NCI-H1092 treated with DMSO at 0.1 percent for 48 hours (cell line): Measurements from ENCODE around the gene MAP10.
"Not testable (repeated sequence)": the region's sequence is repeated elsewhere in the genome, so short reads cannot be mapped to it uniquely, and the experiment has no call there.

ENCODE experiments used
- DNase-seq: peaks from one replicate; lab custom pipeline; 2025; lab: John Stamatoyannopoulos, UW

Gene MAP10, protein sequence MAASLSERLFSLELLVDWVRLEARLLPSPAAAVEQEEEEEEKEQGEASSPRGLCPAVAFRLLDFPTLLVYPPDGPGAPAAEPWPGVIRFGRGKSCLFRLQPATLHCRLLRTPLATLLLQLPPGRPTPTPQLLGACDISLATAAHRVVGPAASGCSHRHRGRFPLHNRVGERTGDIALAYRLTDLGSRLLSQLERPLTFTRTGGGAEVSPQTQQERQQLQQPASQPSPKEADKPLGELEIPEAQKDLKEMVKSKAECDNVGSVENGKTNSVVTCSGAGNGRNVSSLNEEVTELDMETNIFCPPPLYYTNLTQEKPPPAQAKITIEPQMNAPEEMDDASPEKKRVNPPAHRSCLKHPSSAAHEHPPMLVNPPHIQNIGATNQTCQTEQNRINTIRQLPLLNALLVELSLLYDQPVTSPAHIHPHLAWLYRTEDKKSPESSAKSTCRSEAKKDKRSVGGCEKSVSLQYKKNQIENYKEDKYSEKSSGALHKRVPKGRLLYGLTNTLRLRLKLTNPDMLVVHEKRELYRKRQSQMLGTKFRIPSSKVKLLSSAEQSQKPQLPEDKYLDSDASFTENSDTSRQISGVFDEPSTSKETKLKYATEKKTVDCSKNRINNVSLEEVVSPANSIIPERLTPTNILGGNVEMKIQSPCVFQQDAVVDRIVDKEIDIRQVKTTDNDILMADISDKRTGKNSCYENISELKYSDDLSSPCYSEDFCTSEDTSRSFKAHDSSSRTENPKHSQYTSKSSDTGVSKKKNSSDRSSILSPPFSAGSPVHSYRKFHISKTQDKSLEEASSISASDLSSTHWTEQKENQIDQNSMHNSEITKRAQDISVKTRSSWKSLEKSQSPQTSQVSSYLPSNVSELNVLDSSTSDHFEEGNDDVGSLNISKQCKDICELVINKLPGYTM

DNA sequence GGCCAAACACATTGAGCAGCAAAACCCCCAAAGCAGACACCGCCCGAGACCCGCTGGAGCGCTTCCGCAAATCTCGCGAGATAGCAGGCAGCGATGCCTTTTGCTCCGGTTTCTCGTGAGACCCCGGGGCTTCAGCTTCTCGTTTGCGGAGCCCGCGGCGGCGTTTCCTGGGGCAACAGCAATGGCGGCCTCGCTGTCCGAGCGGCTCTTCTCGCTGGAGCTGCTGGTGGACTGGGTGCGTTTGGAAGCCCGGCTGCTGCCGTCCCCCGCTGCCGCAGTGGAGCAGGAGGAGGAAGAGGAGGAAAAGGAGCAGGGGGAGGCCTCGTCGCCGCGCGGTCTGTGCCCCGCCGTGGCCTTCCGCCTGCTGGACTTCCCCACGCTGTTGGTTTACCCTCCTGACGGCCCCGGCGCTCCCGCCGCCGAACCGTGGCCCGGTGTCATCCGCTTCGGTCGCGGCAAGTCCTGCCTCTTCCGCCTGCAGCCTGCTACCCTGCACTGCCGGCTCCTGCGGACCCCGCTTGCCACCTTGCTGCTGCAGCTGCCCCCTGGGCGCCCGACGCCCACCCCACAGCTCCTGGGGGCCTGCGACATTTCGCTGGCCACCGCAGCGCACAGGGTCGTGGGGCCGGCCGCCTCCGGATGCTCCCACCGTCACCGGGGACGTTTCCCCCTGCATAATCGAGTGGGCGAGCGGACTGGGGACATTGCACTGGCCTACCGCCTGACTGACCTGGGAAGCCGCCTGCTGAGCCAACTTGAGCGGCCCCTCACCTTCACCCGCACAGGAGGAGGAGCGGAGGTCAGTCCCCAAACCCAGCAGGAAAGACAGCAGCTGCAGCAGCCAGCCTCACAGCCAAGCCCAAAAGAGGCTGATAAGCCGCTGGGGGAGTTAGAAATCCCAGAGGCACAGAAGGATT, at the start of gene MAP10:
Gene MAP10 (plus strand): TSS at position 148 of the 917 bp plus-strand sequence. CDS start 34 bp downstream, at position 182.
- DNase-seq: peak; percentile 68

DNA sequence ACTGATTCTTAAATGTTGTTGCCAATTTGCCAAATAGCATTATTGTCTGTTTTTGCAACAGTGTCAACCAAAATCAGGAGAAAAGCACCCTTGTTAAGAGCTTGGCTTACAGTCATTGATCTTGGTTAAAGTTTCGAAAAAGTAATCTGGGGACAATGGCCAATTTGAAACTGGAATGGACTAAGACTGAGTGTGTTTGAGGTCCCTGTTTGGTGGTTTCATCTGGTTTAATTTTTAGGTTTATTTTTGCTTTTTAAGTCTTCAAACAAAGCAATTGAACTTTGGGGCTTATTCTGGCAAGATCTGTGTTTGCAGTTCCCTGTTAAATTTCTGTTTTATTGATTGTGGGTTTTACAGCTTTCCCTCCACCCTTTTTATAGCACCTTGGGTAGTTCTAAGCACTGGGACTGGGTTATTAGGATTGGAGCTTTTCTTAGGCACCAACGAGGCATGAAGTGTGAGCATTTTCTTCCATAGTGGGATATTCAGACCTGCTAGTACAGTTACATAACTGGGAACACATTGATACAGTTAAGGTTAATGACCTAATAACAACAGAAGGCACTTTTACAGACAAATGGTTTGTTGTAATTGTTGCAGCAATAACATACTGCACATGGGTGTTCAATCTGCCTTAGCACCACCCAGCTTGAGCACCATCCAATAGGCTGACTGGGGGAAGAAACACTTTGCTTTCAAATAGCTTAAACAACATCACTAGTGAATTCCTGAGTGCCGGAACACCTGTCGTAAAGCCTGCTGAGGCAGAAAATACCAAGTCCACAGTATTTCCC, 40.6 kb upstream of the MAP10 start:
- no peak for DNase-seq

DNA sequence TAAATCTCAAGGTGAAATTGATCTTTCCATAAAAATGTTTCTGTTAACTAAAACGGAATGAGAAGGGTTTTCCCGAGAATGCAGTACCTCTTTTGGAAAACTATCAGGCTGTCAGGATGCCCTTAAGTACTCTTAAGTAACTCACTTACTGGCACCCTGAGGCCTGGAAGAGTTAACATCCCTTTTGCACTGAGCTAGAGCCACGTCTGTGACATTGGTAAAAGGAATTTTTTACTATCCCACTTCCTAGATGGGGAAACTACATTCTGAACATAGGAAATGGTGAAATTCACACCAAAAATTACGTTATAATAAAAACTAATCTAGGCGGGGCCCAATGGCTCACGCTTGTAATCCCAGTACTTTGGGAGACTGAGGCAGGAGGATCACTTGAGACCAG, 39.7 kb upstream of the MAP10 start:
- DNase-seq: no peak

DNA sequence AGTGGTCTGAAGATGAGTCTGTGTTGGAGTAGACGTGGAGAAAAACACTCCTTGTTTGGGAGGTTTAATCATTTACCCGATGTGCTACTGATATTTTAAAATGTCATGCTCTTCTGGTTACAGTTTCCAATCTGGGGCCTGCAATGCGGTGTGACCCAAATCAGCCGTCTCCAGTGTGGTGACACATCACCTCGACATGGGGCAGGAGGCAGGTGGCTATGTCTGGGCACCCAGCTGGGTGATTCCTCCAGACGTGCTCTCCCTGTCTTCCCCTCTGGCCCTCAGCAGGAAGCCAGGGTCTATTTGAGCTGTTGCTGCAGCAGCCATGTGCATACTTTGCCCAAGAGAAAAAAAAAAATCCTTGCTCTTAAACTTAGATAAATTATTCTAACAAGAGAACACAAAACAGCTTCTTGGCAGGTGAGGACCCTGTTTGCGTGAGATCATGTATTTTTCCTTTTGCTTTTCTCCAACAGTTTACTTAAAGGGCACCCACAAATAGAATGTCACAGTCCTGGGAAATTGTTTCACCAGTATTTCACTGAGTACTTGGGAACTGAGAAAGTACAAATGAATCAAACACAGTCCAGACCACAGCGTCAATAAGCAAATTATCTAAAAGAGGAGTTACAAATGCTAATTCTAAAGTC, 38.9 kb upstream of the MAP10 start:
- DNase-seq: no peak

DNA sequence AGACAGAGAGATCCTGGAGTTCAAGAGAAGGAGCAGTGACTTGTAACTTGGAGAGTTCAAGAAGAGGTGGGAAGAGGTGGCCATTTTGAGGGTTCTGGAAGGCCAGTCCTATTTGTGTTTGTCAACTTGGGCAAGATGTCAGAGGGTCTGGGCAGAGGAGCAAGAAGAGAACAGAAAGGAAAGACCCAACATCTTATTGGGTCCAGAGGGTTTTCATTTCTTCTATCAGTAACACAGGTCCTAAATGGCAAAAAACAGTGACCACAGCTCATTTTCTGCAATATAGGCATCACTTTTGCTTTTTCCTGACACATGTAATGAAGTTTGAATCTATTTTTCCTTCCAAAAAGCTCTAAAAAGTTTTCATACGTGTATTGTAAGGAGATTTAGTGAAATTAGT, 38.3 kb upstream of the MAP10 start:
- DNase-seq: no peak

DNA sequence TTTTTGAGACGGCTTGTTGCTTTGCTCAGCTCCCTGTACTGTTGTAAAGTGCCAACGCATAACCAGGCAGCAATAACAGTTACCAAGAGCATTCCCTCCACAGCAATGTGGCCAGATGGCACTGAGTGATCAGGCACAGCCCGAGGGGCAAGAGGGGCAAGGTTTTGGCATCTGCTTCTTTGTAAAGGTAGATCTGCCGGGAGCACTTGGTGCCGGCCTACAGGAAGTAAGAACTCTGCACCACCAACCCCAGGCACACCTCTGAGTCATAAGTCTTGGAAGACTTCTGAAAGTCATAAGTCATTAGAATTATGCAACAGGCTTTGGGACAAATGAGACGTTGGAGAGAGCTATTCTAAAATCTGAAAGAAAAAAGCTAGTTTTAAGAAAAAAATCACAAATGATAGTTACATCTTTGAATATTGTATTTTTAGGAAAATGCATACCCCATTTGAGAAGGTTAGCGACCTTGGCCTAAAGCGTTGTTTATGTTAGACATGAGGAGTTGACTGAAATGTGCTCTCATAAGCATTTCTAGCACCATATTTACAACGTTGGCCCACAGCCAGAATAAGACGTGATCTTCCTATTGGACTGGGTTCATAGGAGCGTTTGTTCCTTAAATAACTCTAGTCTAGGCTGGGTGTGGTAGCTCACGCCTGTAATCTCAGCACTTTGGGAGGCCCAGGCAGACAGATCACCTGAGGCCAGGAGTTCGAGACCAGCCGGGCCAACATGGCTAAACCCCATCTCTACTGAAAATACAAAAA, 37.7 kb upstream of the MAP10 start:
- DNase-seq: no peak

DNA sequence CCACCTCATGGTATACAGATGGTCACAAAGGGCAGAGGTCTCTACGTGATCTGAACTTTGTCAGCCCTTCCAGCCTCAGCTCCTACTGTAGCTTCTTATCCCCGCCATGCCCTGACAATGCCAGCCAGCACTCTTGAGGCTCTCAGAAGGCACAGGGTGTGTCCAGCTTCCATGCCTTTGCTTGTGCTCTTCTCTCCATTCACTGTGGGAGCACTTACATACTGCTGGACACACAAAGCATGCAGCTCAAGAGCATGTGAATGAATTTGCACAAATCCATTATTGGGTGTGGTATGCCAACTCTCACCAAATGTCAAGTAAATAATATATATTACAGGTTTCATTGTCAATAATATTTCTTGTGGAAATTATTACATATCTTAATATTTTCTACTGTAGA, 36.4 kb upstream of the MAP10 start:
- DNase-seq: no peak

DNA sequence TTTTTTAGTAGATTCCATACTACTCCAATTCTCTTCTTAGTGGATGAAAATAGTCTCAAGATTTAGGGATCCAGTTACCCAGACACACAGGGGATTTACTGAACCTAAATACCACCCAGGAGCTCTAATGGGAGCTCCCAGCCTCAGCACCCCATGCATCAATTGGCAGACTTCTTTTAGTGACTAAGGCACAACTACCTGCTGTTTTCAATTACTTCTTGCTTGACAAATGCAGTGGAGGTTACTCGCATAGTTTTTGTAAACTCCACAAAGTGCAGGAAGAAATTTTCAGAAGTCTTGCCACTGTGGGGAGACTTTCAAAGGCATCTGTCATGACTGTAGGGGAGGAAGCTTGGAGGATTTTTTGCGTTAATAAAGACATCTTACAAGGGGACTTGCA, 35.5 kb upstream of the MAP10 start:
- DNase-seq: no peak

DNA sequence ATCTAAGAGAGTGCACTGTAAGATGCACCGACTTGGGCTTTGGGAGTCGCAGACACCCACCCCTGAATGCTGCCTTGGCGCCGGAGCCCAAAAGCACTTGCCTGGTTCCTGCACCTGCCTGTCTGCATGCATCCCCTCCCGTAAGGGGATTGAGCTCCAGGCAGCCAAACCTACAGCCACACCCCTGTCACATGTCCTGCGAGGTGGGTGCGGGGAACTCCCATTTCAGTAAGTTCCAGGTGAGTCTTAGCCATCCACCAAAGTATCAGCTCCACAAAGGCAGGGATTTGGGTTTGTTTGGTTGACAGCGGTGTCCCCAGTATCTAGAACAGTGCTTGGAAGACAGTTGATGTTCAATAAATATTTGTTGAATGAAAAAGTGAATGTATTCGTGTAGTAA, 31.5 kb upstream of the MAP10 start:
- DNase-seq: no peak

DNA sequence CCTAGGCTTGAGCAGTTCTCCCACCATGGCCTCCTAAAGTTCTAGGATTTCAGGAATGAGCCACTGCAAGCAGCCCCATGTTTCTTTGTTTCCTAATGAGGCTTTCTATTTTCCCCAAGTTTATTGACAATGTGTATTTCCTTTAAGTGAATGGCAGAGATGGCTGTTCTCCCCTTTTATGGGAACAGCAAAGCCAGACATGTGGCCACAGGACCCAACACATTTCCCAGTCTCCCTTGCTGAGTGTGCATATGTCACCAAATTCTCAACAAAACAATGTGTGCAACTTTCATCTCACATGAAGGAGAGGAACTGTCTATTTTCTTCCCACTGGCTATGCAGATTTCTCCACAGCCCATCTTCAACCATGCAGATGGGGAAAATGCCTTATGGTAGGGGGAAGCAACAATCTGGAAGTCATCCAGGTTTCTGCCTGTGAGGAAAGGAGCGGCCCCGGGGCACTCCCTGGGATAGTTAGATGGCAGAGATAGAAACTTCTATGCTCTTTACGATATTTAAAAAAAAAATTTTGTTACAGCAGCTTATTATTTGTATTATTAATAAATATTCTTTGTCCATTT, 28.6 kb upstream of the MAP10 start:
- DNase-seq: no peak

DNA sequence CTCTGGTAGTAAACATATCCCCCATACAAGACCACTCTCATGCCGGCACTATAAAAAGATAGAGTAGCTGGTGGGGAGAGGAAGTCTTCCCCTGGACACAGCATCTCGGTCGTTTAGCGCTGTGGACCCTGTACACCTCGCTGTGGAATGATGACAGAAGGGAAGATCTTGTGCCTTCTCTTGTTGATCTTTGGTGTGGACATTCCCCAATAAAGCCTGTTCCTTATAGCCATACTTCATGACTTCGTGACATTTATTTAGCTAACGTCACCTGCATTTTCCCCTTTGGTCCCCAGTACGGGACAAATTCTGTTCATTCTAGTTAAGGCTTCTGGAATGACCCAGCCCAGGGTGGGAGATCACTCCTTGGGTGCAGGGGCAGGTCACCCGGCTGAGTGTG, 24.9 kb upstream of the MAP10 start:
- no peak for DNase-seq

DNA sequence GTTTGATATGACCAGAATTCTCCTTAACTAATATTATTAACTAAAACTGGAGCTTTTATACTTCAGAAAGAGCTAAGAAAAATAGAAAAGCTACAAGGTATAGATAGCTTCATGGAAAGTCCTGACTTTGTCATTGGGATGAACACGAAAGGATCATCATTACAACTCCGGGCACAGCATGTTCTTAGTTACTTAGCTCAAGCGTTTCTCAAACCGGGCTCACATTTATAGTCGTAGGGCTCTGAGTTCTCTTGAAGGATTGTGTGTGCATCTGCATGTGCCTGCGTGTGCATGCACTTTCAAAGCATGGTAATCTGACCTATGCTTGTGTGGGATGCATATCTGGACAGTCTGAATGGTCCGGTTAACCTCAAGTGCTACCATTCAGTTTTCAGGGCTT, 20.4 kb upstream of the MAP10 start:
- DNase-seq: no peak

DNA sequence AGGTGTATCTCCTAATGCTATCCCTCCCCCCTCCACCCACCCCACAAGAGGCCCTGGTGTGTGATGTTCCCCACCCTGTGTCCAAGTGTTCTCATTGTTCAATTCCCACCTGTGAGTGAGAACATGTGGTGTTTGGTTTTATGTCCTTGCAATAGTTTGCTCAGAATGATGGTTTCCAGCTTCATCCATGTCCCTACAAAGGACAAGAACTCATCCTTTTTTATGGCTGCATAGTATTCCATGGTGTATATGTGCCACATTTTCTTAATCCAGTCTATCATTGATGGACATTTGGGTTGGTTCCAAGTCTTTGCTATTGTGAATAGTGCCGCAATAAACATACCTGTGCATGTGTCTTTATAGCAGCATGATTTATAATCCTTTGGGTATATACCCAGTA, 19.6 kb upstream of the MAP10 start:
- not testable (repeated sequence) for DNase-seq

DNA sequence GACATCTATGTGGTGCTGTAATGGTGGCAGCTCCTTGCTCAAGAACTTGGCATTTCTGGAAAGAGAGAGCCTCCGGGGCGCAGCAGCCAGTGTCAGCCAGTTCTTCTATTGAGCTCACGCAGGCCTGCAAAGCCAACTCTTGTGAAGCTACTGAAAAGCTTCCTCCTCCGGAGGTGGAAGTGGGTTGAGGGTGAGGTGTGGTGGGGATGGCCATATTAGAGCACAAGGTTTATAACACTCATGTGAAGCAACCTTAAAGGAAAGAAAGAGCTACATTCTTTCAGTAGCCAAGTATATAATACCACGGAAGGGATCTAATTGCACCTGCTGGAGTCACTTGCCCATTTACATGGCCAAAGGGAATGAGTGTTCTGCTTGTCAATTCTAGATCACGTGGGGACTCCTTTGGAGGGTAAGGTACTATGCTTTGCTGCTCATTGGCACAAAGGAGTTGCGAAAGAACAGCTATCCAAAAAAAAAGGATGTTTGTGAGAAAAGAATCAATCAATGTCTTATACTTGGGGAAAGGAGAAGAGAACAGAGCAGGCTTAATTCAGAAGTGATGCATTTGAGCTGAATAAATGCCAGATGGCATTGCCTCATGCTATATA, 18.3 kb upstream of the MAP10 start:
- DNase-seq: no peak

DNA sequence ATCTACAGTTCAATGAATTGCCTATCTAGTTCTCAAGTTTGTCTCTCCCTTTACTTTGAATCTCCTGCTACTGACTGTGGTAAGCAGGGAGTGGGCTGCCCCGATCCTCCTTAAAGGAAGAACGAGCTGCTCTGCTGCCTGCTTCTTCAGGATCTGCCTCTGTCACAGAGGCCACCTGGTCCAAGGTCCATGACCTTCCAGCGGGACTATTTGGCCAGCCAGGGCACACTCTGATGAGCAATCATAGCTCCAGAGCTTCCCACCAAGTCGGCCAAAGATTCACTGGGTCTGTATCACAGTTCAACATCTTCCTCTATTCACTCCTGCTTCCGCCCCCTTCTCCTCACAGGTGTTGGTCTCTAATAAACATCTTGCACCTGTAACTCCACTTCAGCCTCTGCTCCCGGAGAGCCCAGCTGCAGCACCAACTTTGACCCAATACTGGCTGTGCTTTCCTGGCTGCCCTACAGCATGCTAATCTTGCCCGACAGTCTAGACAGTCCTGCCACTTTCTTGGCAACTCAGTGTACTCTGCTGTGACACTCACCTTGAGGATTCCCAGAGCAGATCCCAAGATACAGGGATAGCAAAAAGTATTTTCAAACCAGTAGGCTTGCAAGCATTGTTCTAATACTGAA, 16.9 kb upstream of the MAP10 start:
- DNase-seq: no peak

DNA sequence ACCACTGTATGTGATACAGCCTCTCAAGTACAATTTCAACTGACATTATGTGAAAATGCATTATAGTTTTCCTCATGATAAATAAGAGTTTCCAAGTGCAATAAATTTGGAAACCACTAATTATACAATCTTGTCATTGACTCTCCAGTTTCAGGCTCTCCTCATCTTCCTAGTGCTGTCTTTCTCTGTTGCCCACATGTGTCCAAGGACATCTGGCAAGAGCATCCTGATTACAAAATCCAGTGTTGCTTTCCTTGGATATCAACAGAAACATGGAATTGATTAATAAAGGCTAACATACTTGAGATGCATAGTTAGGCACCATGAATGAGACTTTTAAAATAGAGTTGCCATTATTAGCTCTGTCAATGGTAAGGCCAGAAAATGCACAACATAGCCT, 15.6 kb upstream of the MAP10 start:
- DNase-seq: no peak

DNA sequence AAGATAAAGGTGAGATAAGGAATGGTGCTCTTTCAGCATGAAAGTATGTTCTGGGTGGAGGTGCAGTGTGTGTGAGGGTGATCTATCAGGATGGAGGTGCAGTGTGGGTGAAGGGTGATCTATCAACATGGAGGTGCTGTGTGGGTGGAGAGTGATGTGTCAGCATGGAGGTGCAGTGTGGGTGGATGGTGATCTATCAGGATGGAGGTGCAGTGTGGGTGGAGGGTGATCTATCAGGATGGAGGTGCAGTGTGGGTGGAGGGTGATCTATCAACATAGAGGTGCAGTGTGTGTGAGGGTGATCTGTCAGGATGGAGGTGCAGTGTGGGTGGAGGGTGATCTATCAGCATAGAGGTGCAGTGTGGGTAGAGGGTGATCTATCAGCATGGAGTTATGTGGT, 12.3 kb upstream of the MAP10 start:
- no peak for DNase-seq

DNA sequence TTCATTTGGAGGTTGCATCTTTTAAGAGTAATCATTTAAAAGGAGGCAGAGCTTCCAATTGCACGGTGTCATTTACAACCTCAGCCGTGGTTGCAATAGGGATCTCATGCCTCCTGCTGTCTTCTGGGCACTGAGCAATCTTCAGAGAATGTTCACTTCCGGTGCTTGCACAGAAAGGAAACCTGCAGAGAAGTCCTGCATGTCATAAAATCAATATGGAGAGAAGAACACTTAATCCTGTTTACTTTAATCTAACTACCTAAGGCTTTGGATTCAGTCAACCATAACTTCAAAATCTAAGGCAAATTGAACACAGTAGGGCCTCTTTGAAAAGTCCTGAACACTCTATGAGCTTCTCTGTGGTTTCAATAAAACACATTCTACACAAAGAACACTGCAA, 11.3 kb upstream of the MAP10 start:
- peak; percentile 68 for DNase-seq
